Choroid plexus epithelial cell (primary cell): ENCODE measurements around the gene PIM3.

Experiments
- DNase-seq: peaks from one replicate; pipeline ENCODE4 v3.0.0-alpha.2; 2010; ENCODE audit warnings: low read depth
- H3K4me3 ChIP-seq: 2 replicates; pipeline ENCODE4 v1.5.1; 2011; ENCODE audit warnings: low read depth, mild to moderate bottlenecking, control low read depth, low read length, moderate library complexity
- CTCF ChIP-seq: conservative IDR thresholded peaks from 2 replicates; pipeline ENCODE4 v1.5.1; 2011; ENCODE audit warnings: low read depth, mild to moderate bottlenecking, control low read depth, inconsistent platforms, low read length, moderate library complexity

Gene PIM3

GRCh38 chr22:49970528-49971231, 10.1 kb downstream of the PIM3 start:
- peak overlapping the region; percentile 51 for H3K4me3 ChIP-seq
- peak; percentile 91 for DNase-seq
- no peak for TF ChIP-seq CTCF

- DNase-seq, result peak; percentile 34
- peak overlapping the region; percentile 51 for H3K4me3 ChIP-seq
- no peak for TF ChIP-seq CTCF
These were observed 10.9 kb downstream of the PIM3 start for GRCh38 chr22:49971232-49972162.

GRCh38 chr22:49972163-49973017, 11.8 kb downstream of the PIM3 start:
- no peak for DNase-seq
- no peak for TF ChIP-seq CTCF
- H3K4me3 ChIP-seq, result no peak overlapping the region

DNA sequence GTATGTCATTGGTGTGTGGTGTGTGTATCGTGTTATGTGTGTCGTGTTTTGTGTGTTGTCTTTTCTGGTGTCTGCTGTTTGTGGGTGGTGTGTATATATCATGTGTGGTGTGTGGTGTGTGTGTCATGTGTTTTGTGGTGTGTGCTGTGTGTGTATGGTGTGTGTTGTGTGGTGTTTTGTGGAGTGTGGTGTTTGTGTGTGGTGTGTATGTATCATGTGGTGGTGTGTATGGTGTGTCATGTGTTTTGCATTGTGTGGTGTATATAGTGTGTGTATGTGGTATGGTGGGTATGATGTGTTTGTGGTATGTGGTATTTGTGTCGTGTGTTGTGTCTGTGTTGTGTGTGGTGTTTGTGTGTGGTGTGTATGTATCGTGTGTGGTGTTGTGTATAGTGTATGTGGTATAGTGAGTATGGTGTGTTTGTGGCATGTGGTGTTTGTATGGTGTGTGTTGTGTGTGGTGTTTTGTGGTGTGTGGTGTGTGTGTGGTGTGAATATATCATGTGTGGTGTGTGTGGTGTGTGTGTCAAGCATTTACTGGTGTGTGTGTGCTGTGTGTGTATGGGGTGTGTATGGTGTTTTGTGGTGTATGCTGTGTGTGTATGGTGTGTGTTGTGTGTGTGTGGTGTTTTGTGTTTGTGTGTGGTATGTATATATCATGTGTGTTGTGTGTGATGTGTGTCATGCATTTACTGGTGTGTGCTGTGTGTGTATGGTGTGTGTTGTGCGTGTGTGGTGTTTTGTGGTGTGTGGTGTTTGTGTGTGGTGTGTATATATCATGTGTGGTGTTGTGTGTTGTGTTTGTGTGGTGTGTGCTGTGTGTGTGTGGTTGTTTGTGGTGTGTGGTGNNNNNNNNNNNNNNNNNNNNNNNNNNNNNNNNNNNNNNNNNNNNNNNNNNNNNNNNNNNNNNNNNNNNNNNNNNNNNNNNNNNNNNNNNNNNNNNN, 12.7 kb downstream of the PIM3 start:
- no peak overlapping the region for H3K4me3 ChIP-seq
- TF ChIP-seq CTCF, result no peak
- DNase-seq, result no peak

- TF ChIP-seq CTCF, result no peak
- no peak overlapping the region for H3K4me3 ChIP-seq
- DNase-seq, result no peak
These were observed 15.2 kb downstream of the PIM3 start for GRCh38 chr22:49975543-49976389.
